GM19240 (cell line): ENCODE measurements around the gene GTF3C4.

Experiments used
- DNase-seq: peaks from one replicate; pipeline ENCODE4 v3.0.0; 2011; ENCODE audit warnings: low spot score; ENCODE audit not compliant: insufficient read length

The GTF3C4 gene, protein sequence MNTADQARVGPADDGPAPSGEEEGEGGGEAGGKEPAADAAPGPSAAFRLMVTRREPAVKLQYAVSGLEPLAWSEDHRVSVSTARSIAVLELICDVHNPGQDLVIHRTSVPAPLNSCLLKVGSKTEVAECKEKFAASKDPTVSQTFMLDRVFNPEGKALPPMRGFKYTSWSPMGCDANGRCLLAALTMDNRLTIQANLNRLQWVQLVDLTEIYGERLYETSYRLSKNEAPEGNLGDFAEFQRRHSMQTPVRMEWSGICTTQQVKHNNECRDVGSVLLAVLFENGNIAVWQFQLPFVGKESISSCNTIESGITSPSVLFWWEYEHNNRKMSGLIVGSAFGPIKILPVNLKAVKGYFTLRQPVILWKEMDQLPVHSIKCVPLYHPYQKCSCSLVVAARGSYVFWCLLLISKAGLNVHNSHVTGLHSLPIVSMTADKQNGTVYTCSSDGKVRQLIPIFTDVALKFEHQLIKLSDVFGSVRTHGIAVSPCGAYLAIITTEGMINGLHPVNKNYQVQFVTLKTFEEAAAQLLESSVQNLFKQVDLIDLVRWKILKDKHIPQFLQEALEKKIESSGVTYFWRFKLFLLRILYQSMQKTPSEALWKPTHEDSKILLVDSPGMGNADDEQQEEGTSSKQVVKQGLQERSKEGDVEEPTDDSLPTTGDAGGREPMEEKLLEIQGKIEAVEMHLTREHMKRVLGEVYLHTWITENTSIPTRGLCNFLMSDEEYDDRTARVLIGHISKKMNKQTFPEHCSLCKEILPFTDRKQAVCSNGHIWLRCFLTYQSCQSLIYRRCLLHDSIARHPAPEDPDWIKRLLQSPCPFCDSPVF

GRCh38 chr9:132670457-132671391 lies at the start of gene GTF3C4:
Gene GTF3C4, plus strand, starts transcription at chr9:132670464. Its CDS starts 135 bp downstream, at chr9:132670599.
- DNase-seq: peak; percentile 41

DNA sequence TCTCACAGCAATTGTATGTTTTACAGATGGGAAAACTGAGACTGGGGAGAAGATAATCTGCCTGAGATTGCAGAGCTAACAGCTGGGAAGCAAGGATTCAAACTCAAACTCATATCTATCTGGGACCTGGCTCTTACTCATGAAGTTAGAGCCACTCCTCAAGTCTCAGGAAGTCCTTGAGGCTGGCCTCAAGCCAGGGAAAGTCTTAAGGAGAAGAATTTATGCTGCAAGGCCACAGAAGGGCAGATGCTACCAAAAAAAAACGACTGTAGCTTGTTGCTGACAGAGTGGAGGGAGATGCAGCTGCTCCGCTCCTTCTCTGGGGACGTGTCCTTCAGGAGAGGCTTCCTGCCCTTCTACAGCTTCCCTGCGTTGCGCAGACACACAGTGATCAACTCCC lies 48.1 kb upstream of the GTF3C4 start:
- no peak for DNase-seq

- DNase-seq: no peak
Observed at GRCh38 chr9:132626285-132626684, 44.0 kb upstream of the GTF3C4 start.

DNA sequence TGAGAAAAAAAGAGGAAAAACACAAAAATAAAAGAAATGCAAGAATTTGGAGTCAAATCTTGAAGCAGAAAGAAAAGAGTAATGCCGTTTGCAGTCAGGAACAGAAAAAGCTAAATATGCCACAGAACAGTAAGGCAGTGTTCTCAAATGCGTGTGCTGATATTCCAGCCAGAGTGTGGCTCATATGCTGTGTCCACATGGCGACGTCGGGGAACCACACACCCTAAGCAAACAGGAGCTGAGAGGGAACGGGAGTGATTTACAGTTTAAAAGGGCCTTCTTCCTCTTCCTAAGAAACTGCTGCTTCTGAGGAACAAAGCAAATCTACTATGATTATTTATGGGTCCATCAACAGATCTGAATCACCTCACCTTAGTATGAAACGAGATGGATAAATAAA lies 43.2 kb upstream of the GTF3C4 start:
- DNase-seq: no peak

DNA sequence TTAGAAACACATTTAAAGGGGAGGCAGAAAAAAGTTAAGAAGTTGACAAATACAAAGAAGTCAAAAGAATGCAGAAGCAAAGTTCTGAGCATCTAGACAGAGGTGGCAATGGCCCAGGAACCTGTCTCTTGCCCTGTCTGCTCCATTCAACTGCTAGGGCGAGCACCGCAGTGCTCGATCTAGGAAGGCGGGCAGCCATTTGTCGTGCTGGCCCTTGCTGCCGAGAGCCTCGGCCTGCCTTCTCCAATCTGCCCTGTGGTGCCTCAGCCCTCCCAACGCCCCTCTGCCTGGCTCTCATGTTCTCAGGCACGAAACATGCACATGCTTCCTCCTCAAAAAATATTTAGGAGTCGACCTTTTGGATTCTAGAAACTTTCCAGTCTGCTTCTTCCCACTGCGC lies 42.7 kb upstream of the GTF3C4 start:
- no peak for DNase-seq

DNA sequence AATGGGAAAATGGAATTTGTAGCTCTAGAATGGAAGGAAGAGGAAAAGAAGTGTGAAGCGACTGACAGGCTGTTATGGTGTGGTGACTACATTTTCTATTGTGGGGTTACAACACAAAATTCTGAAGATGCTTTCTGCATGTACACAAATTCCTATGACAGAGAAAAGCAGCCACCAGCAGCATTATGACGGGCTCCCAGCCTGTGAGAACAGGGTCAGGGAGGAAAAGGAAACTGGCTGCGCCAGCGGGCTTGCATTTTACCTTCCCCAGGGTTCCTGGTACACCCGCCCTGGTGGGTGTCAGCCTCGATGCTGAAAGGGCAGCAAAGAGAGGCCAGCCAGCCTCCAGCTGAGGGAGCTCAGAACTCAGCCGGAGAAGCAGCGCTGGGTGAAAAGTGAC lies 41.5 kb upstream of the GTF3C4 start:
- no peak for DNase-seq

DNA sequence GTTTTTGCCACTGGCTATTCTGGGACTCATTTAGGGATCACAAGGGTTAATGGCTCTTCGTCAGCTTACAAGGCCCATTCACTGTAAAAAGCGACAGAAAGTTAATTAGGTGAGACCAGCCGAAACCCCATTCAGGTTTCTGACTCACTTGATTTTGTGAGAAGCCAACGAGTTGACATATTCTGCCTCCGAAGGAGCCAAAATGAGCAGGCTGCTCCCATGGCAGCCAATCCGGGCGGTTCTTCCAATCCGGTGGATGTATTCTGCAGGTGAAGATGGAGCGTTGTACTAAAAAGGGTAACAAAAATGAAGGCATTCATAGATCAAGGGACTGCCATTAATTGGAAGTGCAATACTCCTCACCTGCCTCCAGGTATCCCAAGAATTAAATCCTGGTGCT lies 40.1 kb upstream of the GTF3C4 start:
- DNase-seq: no peak

DNA sequence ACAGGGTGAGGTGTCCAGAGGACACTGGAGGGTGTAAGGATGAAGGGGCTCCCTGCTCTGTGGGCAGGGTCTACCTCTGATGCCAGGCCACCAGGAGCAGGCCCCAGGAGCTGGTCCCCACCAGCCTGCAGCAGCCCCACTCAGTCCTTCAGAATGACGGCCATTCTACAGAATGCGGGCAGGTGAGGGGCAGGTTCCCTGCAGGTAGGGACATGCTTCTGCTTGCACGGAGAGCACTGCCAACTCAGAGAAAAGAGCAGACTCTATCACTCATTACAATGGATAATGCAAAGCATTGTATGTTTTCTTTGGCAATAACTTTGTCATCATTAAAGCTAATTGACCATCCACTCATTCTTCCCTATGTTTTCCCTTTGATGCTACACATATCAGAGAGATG lies 39.5 kb upstream of the GTF3C4 start:
- no peak for DNase-seq

GRCh38 chr9:132631280-132631679 lies 39.0 kb upstream of the GTF3C4 start:
- DNase-seq: no peak

DNA sequence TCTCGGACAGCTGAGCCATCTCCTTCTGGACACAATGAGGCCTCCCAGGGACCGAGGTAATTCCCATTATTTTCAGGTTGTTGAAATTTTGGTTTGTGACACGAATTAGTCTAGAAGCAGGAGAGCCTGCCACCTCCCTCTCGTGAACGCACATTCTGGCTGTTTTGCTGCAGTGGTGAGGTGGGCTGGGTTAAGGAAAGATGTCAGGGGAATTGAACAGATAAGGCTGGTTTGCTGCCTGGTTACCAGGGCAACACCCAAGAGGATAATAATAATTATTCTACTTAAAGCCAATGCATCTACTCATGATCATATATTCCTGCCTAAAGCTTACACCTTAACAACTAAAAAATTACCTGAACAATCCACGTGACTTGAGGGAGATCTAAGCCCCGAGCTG lies 38.6 kb upstream of the GTF3C4 start:
- DNase-seq: no peak

GRCh38 chr9:132632413-132633129 lies 37.7 kb upstream of the GTF3C4 start:
- DNase-seq: no peak

- no peak for DNase-seq
Observed at GRCh38 chr9:132634327-132634726, 35.9 kb upstream of the GTF3C4 start.

- no peak for DNase-seq
Observed at GRCh38 chr9:132637351-132637750, 32.9 kb upstream of the GTF3C4 start.

DNA sequence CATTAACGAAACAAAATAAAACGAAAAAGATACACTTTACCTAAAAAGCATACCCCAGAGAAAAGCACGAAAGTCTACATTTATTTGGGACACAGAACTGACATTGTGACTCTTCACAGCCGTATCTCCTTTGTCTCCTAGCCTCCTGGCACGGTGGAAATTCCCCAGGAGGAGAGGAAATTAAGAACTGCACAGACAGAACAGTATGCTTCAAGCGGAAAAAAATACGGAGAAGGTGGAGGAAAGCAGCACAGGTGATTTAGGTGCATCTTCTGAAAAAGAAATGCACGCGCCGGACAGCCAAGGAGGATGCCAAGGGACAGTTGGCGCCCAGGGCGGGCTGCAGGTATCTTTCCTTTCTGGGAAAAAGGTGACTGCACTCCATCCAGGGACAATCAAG lies 32.5 kb upstream of the GTF3C4 start:
- no peak for DNase-seq

DNA sequence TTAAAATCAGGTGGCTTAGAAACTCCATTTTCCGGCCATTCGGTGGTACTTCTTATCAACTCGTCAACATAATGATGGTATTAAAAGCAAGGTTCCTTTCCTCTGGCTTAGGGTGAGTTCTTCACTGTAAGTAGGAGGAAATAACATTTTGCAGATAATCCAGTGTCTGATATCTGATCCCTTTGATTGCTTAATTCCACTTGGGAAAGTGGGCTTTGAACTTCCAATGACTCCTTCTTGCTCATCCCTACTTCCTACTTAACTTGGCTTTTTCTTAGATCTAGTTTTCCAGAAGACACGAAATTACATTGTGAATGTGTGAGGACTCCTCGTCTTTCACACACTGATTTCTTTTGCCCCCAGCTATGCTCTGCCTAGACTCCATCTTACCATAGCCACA lies 32.0 kb upstream of the GTF3C4 start:
- DNase-seq: no peak

DNA sequence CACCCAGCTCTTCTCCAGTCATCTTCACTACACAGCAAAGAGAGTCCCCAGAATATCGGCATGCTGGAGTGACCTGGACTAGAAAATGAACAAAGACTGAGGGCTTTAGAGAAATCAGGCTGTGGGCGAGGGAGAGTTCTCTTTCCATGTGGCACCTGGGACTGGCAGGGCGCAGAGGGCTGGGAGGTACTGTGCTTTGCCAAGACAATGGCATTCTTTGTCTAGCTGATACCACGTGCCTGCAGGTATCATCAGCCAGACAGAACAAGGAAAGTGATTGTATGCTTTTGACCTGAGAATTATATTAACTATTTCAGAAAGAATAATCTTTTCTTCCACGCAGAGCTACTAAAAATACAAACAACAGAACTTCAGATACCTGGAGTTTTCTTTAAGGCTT lies 30.9 kb upstream of the GTF3C4 start:
- DNase-seq: no peak

GRCh38 chr9:132641216-132641615 lies 29.0 kb upstream of the GTF3C4 start:
- DNase-seq: no peak

DNA sequence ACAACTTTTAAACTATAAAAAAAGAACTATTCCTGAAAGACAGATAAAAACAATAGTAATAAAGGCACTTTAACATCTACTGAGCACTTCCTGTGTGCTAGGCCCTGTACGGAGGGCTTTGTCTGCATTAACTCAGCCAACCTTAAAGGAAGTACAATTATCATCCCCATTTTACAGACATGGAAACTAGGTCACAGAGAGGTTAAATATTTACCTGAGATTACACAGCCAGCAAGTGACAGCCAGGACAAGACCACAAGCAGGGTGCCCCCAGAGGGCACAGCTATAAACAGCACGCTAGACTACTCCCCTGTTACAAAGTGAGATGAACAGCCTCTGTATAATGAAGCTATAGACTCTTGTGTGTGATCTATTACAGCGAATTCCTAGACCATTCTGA lies 26.0 kb upstream of the GTF3C4 start:
- DNase-seq: no peak

GRCh38 chr9:132645306-132645705 lies 25.0 kb upstream of the GTF3C4 start:
- DNase-seq: no peak

DNA sequence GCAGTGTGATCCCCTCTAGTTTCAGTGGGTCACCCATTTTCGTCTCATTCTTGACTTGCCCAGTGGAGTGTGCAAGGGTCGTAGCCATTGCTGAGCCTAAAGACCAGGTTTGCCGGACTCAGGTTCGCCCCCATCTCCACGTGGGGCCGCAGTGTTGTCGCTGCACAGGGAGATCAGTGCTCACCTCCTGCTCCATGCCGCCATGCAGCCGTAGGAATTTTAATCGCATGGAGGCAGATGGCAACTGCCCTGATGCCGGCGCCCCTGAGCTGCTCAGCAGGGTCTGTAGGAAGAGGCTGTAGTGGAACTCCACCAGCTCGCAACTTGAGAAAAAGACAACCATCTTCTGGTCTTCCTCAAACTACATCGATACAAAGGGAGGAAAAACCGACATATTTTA lies 24.6 kb upstream of the GTF3C4 start:
- no peak for DNase-seq

DNA sequence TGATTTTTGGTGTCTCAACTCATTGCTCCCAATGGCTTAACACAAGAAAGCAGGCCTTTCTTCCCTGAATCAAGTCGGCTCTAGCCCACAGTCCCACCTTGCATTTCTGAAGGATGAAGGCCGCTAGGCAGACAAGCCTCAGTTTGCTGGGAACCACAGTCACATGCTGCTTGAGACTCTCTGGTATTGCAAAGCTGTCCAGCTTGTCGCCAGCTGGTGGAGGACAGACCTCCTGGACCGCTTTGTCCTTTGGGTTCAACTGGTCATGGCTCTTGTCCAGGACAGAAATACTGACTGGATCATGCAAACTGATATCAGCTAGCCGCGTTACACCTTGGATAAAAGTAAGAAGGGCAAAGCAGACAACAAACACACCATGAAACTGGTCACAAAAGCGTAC lies 23.5 kb upstream of the GTF3C4 start:
- DNase-seq: no peak
